ENCODE data around the gene ROBO2.
A peak's percentile ranks its signal among the peaks of the same experiment; 100 is the strongest.

ROBO2 gene

DNA sequence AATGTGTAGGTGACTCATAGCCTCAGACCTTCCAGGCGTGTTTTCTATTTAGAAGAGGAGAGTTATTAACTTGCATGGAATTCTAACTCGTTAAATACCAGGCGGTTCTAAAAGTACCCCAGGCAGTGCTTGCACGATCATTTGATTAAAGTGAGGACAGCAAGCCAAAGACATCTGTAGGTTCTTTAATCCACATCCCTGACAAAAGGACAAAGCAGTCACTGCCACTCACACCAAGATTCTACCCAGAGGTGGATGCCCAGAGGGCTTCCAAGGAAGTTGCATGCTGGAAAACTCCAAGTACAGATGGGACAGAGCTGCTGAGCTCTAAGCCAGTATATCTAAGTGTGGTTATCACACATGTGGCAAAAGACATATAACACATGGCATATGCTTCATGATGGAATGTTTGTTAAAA is 372.1 kb downstream of the ROBO2 start:
- peak; percentile 59 for DNase-seq (ENCODE audit: low read depth)

DNA sequence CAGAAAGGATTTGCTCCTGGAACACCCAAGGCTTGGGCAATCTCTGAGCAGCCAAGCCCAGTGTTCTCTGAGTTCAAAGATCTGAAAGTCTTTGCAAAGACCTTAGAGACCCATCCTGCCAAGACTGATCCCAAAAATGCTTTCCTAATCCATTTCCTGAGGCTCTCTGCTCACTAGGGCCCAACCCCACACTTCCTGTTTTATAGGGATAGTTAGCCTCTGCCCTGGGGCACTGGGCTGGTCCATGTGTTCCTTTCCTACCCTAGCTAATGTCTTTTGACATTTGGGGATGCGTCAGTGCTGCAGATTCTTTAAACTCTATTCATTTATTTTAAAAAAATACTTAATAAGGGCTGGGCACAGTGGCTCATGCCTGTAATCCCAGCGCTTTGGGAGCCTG is 372.7 kb downstream of the ROBO2 start:
- DNase-seq (ENCODE audit: low read depth), result peak; percentile 77

DNA sequence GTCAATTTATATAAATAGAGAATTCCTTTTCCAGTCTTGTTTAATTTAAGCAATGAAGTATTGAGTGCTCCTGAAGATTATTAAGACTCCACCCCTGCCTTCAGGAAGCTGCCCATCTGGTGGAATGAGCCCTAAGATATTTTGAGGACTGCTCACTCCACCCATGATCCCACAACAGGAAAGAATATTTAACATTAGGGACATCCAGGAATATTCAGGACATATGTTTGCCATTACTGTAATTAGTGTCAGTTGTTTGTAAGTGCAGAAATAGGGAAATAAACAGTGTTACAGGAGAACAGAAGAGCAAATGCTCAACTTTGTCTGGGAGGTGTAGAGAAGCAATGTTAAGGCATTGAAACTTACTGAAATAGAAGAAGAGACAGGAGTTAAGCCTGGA is 375.0 kb downstream of the ROBO2 start:
- peak; percentile 27 for DNase-seq (ENCODE audit: low read depth)

GRCh38 chr3:77420336-77420735 is 380.4 kb downstream of the ROBO2 start:
- DNase-seq (ENCODE audit: low read depth), result no peak

DNA sequence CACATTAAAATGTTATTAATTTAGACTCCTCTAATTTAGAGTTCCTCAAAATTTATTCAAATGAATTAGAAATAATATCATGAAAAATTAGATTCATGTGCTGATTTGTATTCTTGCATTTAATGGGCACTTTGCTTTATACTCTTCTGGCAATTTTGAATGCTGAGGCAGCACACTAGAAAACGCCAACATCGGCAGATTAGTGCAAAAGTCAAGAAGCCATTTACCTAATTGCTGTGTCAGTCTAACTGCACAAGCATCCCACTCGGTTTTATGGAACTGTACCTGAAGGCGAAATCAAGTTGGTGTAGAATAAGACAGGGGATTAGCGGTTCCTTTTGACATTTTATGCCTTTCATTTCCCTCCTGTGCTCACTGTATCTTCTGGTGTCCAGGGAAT is 382.0 kb downstream of the ROBO2 start:
- no peak for DNase-seq (ENCODE audit: low read depth)

- no peak for DNase-seq (ENCODE audit: low read depth)
Measured at GRCh38 chr3:77426531-77426930, 386.6 kb downstream of the ROBO2 start.

DNA sequence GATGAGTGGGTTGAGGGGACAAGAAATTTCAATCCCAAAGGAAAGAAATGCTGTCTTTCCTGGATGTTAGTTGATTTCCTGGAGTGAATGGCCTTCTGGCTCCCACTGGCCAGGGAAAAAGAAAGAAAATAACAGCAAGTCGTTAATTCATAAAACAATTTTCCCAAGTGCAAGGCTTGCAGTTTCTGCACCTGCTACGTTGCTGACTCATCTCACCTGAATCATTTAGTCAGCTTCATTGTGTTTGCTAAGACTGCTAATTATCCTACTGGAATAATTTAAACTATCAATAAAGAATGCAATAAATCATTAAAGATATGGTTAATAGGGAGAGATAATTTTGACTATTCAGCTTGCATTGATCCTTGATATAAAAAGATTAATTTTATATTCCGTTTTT is 387.6 kb downstream of the ROBO2 start:
- no peak for DNase-seq (ENCODE audit: low read depth)

GRCh38 chr3:77436908-77437307 is 397.0 kb downstream of the ROBO2 start:
- DNase-seq (ENCODE audit: low read depth), result no peak

DNA sequence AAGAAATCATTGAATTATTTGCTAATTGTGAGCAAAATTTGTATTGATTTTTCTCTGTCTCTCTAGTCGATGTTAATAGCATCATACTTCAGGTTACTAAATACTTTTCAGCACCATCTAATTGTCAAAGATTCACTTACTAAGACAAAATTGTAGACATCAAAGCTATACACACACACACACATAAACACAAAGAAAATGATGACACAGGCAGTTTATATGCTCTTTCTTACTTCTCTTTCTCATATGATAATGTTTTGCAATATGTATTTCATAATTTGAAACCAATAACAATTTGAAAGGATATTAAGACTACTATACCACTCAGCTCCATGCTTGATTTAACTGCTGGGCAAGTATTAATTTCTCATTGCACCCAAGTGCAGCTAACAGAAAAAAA is 406.2 kb downstream of the ROBO2 start:
- no peak for DNase-seq (ENCODE audit: low read depth)

GRCh38 chr3:77446761-77447160 is 406.9 kb downstream of the ROBO2 start:
- no peak for DNase-seq (ENCODE audit: low read depth)

DNA sequence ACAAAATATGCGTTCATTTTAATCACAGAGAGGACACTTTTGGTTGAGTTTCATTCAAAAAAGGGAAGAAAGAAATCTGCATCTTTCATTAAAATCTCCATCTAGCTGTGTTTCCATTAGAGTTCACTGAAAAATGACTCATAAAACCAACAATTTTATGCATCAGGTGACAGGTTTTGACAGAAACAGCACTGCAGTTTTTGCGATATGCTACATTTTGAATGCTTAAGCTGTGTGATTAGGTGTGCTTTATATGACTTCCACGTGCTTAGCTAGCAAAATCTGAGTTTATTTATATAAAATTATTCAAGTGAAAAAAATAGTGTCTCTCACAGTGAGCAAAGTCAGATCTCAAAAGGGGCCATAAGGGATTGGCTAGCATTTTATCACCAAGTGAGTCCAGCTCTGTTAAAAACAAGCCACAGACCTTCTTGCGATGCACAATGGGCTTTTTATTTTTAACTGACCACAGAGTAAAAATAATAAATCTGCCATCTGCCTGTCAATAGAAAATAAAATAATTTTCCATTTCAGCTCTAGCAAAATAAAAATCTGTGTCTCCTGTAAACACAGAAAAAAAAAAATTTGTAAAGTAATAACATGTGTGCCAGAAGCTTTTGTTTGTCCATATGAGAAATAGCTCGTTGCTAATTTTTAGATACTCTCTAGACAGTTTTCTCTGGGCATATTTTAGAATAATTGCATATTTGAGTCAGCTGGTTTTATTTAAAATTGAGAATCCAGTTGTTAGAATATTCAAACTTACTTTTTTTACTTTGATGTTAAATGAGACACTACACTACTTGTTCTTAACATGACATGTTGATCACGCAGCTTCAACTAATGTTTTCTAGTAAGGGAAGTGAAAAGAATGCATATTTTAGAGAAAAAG is 409.8 kb downstream of the ROBO2 start:
- peak; percentile 38 for DNase-seq (ENCODE audit: low read depth)

DNA sequence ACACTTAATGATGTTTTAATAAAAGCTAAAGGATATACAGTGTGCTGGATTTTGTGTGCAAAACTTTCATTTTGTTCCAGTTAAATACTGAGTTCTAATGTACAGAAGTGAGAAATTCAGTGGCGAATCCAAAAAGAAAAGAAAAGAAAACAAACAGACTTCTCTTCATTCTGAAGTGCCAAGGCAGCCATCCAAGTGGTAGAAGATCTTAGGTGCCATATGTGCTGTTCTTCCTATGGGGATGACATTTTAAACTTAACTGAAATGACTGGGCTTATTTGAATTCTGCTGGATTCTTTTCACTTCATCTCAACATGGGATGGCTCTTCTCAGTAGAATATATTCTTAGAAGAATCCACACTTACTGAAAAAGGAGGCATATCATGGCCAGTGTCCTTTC is 416.5 kb downstream of the ROBO2 start:
- no peak for DNase-seq (ENCODE audit: low read depth)

DNA sequence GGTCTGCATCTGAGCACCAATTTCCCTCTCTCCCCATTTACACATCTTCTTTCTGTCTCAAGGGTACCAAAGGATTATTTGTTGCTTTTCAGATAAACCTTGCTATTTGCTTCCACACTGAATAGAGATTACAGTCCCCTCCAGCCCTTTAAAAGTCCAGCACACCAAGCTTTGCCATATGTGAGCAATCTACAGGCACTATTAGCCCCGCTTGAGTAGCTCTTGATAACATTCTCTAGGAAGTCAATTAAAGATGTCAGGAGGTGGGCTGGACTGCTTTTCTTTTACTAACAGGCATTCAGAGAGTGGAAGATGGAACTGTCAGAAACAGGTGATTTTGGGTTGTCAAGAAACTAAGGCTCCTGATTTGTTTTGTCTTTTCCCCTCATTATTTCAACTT is 417.0 kb downstream of the ROBO2 start:
- DNase-seq (ENCODE audit: low read depth), result no peak

GRCh38 chr3:77459926-77460325 is 420.0 kb downstream of the ROBO2 start:
- no peak for DNase-seq (ENCODE audit: low read depth)

GRCh38 chr3:77460326-77460725 is 420.4 kb downstream of the ROBO2 start:
- peak; percentile 19 for DNase-seq (ENCODE audit: low read depth)

DNA sequence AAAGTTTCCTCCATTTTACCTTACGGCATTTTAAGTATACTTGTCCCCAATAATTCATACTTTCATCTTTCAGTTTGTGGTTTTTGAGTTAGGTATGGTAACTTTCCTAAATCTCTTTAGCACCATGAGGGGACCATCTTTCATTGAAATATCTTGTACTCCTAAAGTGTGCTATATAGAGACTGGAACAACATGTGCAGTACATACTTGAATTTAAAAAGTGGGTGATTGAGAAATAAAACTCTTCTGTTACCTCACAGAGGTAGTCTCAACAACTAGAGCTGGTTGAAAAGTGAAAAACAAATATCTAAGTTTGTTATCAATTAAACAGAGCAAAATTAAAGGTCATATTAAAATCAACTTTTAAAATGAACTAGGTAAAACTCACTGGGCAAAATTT is 423.1 kb downstream of the ROBO2 start:
- DNase-seq (ENCODE audit: low read depth), result no peak

GRCh38 chr3:77464111-77464688 is 424.3 kb downstream of the ROBO2 start:
- no peak for DNase-seq (ENCODE audit: low read depth)

DNA sequence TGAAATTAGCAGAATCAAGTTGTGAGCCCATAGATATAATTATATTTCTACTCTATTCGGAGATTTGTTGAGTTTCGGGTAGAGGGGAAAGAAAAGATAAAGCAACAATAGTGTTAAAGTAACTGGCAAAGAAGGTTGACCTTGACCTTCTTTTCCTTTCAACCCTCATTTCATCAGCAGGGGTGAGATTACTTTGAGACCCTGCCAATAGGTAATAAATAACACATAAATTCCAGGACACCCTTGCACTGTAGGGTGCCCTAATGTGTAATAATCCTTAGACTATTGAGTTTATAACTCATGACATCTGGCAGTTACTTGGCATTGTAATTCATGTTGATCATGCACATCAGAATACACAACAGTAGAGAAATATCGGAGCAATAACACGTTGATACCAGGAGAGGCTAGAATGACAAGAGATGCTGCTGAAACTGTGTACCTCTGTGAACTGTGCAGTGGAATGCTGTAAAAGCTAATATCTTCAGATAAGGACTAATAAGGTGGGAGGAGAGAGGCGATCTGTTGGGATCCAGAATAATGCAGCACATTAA is 426.7 kb downstream of the ROBO2 start:
- DNase-seq (ENCODE audit: low read depth), result no peak

DNA sequence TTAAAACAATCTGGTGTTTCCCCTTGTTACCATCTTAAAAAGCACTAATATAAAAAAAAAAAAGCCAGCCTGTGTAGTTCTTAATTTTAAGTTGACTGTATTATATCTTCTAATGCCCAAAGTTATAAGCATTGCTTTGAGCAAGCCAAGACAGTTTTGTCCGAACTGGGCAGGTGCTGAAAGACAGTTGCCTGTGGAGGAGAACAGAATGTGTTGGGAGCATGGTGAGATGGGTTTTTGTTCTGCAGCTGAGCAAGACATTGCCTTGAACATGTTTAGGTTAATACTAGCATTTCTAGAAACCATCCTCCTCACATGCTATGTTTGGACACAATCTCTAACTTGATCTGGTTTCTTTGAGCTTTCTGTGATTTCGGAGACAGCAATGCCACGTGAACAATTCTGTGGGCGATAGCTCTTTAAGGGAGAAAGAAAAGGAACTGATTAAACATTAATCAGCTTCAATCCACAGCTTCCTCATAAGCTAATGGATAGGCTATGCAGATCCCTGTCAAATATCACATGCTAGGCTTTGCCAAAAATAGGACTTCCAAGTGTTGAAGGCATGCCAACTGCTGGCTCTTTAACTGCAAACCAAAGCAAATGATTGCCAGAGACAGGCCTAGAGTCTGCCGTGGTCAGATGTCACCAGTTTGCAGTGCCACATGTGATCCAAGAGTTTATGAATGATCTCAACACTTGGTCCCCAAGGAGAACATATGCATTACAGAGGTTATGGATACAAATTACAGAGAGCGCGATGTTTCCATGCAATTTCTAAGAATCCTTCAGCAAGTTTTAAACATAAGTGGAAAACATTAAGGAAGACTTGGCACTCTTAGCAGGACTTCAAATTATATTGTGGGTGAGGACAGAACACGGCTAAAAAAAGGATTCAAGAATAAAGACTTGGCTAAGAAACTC is 428.1 kb downstream of the ROBO2 start:
- peak; percentile 86 for DNase-seq (ENCODE audit: low read depth)

DNA sequence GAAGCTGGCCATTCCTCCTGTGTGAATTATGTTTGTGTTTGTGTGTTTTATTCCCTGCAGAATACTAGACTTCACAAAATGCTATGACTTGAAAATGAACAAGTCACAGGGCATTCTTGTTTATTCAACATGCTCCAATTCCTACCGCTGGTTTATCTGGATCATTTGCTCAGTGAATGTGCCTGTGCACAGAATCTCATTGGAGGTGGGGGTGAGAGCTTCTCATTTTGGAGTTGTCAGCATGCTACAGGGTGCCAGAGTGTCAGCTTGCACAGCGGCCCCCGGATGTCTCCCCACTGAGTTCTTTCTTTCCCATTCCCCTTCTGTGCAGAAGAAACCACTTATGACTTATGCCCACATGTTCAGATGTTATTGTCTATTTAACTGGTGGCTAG is 428.7 kb downstream of the ROBO2 start:
- no peak for DNase-seq (ENCODE audit: low read depth)

GRCh38 chr3:77475507-77475906 is 435.6 kb downstream of the ROBO2 start:
- DNase-seq (ENCODE audit: low read depth), result no peak

- DNase-seq (ENCODE audit: low read depth), result no peak
Measured at GRCh38 chr3:77479021-77479420, 439.1 kb downstream of the ROBO2 start.

Data from fibroblast of gingiva (primary cell).